ENCODE measurements around the gene RARA. TPM values are rescaled to one million over a fixed set of nuclear protein-coding genes. Genes with fewer than 3 reads are reported as not detected.

Gene RARA
- total and polyA plus RNA-seq, 2 experiments from 2014 or later = 7.4 to 15.9 TPM

GRCh38 chr17:40331743-40332641 lies 23.0 kb downstream of the RARA start:
- Mint-ChIP-seq H3K9me3 (no peaks in the 10 kb centered on the region; the same call in 2 of the 3 replicates), H3K36me3 (ENCODE audit: low read depth) (peaks cover 12% of the 10 kb centered on the region), H3K4me1 (peaks cover 26% of the 10 kb centered on the region), H3K27me3 (ENCODE audit: insufficient read depth, low read depth, poor library complexity) (peaks cover 12% of the 10 kb centered on the region), H3K4me3 (no peak overlapping the region), H3K27ac (no peak overlapping the region)
- Histone ChIP-seq H3K36me3 (ENCODE audit: insufficient read depth) (no peaks in the 10 kb centered on the region), H3K27ac (ENCODE audit: low read depth) (no peak overlapping the region), H3K9me2 (ENCODE audit: insufficient read depth) (no peaks in the 10 kb centered on the region), H3K4me1 (ENCODE audit: insufficient read depth) (no peaks in the 10 kb centered on the region; the same call in 1 of the 2 replicates), H3K27me3 (ENCODE audit: insufficient read depth) (0 out of 2 replicates have a peak, but pooled peaks cover 3% of the 10 kb centered on the region), H3K4me3 (no peak overlapping the region), H4K20me1 (replicated peaks; ENCODE audit: insufficient read depth) (peaks cover 19% of the 10 kb centered on the region), H3F3A (replicated peaks; ENCODE audit: low read depth) (no peaks in the 10 kb centered on the region), H3K79me2 (replicated peaks; ENCODE audit: insufficient read depth) (peaks cover 9% of the 10 kb centered on the region; the same call in 1 of the 2 replicates), H3K4me2 (no peak overlapping the region), H2AFZ (no peak overlapping the region)
- DNase-seq (ENCODE audit: low spot score) (no peak), ATAC-seq (peak; percentile 60)
- TF ChIP-seq ETS1 (IDR thresholded peaks at IDR 0.05) = no peak
- no peak for TF ChIP-seq POLR2AphosphoS5 (IDR thresholded peaks at IDR 0.05; ENCODE audit: low read depth)
- TF ChIP-seq CTCF (conservative IDR thresholded peaks at IDR 0.05; ENCODE audit: low read depth in 2 of 2) = no peak
- no peak for TF ChIP-seq EZH2phosphoT487 (IDR thresholded peaks at IDR 0.05; ENCODE audit: unreplicated experiment)
- no peak for TF ChIP-seq CREB1 (CRISPR knock-in tag; IDR thresholded peaks at IDR 0.05; ENCODE audit: low read depth)
- TF ChIP-seq EZH2 (IDR thresholded peaks at IDR 0.05; ENCODE audit: low read depth, unreplicated experiment) = no peak
- no peak for TF ChIP-seq REST (IDR thresholded peaks at IDR 0.05; ENCODE audit: unreplicated experiment)
- no peak for TF ChIP-seq ZNF331 (CRISPR knock-in tag; IDR thresholded peaks at IDR 0.05; ENCODE audit: low read depth)
- no peak for TF ChIP-seq STAT1 (IDR thresholded peaks at IDR 0.05; ENCODE audit: unreplicated experiment)
- no peak for TF ChIP-seq NANOG (IDR thresholded peaks at IDR 0.05; ENCODE audit: borderline replicate concordance)
- TF ChIP-seq ZNF462 (CRISPR knock-in tag; IDR thresholded peaks at IDR 0.05) = no peak
- no peak for TF ChIP-seq ZNF114 (CRISPR knock-in tag; IDR thresholded peaks at IDR 0.05)
- TF ChIP-seq JUNB (IDR thresholded peaks at IDR 0.05; ENCODE audit: unreplicated experiment) = no peak
